ENCODE data around the gene SLCO4A1.

SLCO4A1 gene

GRCh38 chr20:62606551-62607201 is 35.6 kb upstream of the SLCO4A1 start:
- no peak for DNase-seq

- DNase-seq = no peak
Observed at GRCh38 chr20:62607366-62608217, 34.7 kb upstream of the SLCO4A1 start.

GRCh38 chr20:62608218-62608565 is 34.1 kb upstream of the SLCO4A1 start:
- DNase-seq = no peak

- DNase-seq = no peak
Observed at GRCh38 chr20:62609279-62609720, 33.0 kb upstream of the SLCO4A1 start.

- DNase-seq = no peak
Observed at GRCh38 chr20:62609811-62610757, 32.2 kb upstream of the SLCO4A1 start.

DNA sequence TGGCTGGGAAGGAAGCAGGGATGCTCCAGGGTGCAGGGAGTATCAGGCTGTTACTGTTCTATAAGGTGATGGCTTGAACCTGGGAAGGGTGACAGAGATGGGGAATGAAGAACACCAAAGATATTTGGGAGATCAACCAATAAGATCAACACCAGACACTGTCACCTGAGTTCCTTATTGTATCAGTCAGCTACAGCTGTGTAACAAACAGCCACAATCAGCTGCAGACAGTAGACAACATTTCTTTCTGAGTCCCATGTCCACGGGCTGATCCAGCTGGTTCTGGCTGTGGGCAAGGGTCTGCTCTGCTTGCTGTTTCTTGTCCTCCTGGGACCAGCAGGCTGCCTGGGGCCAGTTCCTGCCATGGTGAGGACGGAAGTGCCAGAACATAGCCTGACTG is 31.3 kb upstream of the SLCO4A1 start:
- no peak for DNase-seq

GRCh38 chr20:62611819-62612218 is 30.5 kb upstream of the SLCO4A1 start:
- no peak for DNase-seq

DNA sequence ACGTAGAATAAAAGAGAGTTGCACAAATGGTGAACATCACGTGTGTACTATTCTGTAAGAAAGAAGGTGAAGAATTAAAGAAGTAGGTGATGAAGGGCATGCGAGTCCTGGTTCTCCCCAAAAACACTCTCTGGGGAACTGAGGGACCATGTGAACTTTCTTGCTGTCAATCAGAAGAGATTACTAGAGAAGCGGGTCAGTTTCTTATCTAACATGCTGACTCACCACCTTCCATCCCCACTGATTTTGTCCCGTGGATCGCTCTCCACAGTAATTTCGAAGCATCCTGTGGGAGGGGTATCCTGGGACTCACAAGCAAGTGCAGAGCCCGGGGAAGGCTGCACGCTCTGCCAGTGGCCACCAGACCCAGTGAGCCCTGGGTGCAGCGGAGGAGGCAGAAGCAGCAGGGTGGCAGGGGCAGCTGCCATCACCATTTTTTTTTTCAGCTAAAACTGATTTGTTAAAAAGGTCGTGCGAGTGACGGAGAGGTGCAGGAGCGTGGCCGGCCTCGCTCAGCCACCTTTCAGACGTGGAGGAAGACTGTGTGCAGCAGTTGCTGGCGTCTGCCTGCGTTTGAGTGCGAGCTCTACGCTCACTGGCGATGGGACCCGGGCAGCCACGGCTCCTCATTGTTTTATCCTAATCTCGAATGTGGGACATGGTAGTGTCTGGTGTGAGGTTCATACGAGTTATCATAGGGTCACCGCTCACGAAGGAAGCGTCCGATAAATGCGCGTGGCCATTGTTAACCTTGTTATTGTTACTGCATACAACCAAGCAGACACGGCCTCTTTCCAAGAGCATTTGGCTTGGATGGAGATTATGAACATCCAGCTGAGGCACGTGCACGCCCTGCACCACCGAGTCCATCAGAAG is 28.0 kb upstream of the SLCO4A1 start:
- DNase-seq = no peak

- DNase-seq = no peak
Observed at GRCh38 chr20:62614961-62615680, 27.2 kb upstream of the SLCO4A1 start.

DNA sequence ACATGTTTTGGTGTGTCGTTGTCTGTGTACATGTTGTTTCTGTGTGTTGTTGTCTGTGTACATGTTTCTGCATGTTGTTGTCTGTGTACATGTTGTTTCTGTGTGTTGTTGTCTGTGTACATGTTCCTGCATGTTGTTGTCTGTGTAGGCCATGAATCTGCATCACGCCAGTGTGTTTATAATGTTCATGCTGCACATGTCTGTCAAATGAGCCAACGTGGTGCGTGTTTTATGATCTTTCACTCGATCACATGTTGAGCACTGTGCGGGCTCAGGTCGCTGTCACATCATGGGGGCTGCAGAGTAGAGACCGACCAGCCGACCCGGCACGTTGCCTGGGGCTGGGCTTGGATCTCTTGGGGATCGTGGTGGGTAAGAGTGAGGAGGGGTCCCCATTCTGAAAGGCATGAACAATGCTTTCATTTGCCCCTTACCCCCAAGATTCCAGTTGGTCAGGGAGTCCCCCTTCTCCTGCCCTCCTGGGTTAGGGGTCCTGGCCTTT is 26.5 kb upstream of the SLCO4A1 start:
- DNase-seq = no peak

DNA sequence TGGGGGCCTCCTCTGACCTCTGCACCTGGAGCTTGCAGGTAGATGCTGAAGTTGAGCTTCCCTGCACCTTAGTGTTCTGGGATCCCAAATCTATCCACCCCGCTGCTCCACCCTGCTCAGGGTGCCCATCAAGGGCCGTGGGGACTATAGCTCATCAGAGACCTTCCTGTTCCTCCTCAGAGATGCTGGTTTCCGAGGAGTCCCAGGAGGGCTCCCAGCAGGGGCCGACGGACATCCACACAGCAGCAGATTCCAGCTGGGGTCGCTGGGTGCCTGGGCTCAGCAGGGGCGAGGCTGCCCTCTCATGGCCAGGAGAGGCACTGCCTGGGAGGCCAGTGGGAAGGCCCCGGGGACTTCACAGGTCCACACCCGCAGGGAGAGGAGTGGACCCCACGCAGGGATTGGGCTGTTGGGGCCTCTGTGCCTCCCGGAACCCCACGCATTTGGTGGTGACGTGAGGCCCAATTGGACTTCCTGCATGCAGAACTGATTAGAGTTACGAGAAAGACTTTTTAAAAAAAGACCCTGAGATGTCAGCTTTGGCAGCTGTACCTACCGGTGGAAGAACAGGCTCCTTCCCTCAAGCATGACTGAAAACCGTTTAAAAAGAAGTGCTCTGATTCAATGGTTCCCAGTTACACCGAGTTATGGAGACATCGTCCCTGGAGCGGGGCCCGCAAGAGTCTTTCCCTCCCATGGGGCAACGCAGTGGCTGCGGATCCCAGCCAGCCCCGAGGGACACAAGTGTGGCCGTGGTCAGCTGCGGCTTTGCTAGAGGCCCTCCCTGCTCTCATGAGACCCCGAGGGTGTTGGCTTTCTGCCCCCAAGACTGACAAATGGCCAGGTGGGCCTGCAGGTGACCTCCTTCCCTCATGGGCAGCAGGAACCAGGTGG is 25.3 kb upstream of the SLCO4A1 start:
- DNase-seq = no peak

- peak; percentile 47 for DNase-seq
Observed at GRCh38 chr20:62617711-62618483, 24.4 kb upstream of the SLCO4A1 start.

DNA sequence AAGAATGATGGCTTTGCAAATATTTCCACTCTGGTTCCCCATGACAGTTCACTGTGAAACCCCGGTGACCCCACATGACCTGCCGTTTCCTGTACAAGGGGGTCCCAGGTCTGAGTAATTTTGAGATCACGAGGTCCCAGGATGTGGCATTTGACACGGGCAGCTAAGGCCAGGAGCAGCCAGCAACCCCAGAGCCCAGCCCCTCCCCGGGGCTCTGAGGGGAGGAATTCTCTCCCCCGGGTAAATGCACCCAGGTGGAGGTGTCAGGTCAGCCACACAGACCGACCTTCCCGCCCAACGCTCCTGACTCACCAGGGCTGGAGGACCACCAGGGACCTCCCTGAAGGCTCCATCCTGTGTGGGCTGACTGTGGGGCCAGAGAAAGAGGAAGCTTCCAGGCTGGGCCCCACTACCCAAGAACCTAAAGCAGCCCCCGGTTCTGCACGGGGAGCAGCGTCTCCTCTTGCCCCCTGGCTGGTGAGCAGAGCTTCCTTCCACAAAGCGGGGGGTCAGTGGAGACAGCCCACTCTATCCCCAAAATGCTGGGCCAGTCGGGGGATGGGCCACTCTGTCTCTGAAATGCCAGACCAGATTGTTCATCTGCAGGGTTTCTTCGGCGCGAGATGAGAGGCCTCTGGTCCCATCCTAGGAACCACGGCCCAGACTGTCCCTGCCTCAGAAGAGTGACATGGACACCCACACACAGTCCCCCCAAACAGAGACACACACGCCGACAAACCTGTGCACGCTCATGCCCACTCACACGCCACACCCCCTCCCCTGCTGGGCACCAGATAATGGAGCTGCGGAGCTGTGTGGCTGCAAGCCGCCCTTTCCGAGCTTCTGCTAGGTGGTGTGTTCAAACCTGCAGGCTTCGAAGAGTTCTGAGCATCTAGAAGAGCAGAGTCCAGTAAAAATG is 23.4 kb upstream of the SLCO4A1 start:
- DNase-seq = no peak

- no peak for DNase-seq
Observed at GRCh38 chr20:62620625-62621024, 21.7 kb upstream of the SLCO4A1 start.

GRCh38 chr20:62621251-62622110 is 20.8 kb upstream of the SLCO4A1 start:
- DNase-seq = no peak

DNA sequence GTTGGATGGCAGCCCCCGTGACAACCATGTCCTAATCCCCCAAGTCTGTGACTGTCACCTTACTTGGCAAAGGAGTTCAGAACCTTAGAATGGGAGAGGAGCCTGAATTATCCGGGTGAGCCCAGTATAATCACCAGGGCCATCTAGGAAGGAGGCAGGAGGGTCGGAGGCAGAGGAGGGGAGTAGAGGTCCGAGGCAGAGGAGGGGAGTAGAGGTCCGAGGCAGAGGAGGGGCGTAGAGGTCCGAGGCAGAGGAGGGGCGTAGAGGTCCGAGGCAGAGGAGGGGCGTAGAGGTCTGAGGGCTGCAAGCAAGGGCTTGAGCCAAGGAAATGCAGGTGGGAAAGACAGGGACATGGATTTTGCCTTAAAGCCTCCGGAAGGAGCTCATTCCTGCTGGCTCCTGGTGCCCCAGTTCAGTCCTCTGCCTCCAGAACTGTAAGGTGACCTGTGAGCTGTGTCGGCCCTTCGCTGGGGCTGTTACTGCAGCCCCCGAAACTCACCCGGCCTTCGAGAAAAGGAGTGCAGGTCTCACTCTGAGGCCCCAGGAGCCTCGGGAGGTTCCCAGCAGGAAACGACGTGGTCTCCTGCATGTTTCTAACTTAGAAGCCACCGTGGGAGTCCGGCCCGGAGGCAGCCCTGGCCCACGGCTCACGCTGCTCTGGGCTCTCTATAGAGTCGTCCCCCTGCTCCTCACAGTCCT is 20.0 kb upstream of the SLCO4A1 start:
- DNase-seq = no peak
